HepG2 (cell line): ENCODE measurements around the gene MIA2. TPM values are rescaled to one million over a fixed set of nuclear protein-coding genes. Genes with fewer than 3 reads are reported as not detected.

ENCODE experiments used
- ATAC-seq: fragments of 200-7000 bp; cut with Tn5 transposase; 3 replicates; pipeline ENCODE4 v1.9.1; 2020; ENCODE audit warnings: mild to moderate bottlenecking, moderate library complexity
- BruUV-seq: library from RNA; stranded (reverse); fragments of 400-500 nt; replicated peaks from 2 replicates; lab custom pipeline; 2021; lab: Mats Ljungman, UMichigan
- CTCF ChIA-PET: fragments of 300-600 bp; formaldehyde crosslinking; extraction: SDS; loops from one replicate; lab custom pipeline; 2021; ENCODE audit warnings: low total read pairs, inconsistent platforms, low intra/inter-chr PET ratio; lab: Yijun Ruan, JAX
- POLR2A ChIA-PET: fragments of 350-600 bp; sonication (Branson Sonifier 250); formaldehyde crosslinking; loops from one replicate; lab custom pipeline; 2020; ENCODE audit warnings: antibody characterized with exemption, inconsistent platforms; lab: Yijun Ruan, JAX
- DNase-seq: peaks from one replicate; pipeline ENCODE4 v3.0.0-alpha.2; 2015; ENCODE audit warnings: low spot score
- FAIRE-seq: peaks from 3 replicates; lab custom pipeline; 2011; peaks lifted over from hg19 to GRCh38; lab: Jason Lieb, UNC
- H2AFZ ChIP-seq: one replicate; pipeline ENCODE4 v1.6.1; 2011; ENCODE audit warnings: low read length, inconsistent platforms
- H3K27ac ChIP-seq: fragments of 300-600 bp; 3 replicates; pipeline ENCODE4 v1.8.0; 2011; ENCODE audit warnings: mixed run types, mild to moderate bottlenecking, mixed read lengths, low read length, inconsistent platforms; ENCODE audit not compliant: insufficient read depth; ENCODE audit errors: extremely low read length
- H3K27me3 ChIP-seq, 2 experiments: fragments of 200-600 bp in 1 of 2; 2 replicates in 1 of 2; 3 replicates in 1 of 2; pipeline versions ENCODE4 v1.6.0 to v1.8.0; 2011; ENCODE audit warnings: low read length in 2 of 2, mild to moderate bottlenecking in 2 of 2, moderate library complexity in 2 of 2, inconsistent platforms in 1 of 2; ENCODE audit not compliant: insufficient read depth in 2 of 2, control insufficient read depth in 1 of 2
- H3K36me3 ChIP-seq, 2 experiments: fragments of 200-600 bp in 1 of 2; replicated peaks in 1 of 2; 2 replicates in 1 of 2; 3 replicates in 1 of 2; pipeline versions ENCODE4 v1.5.1 to v1.8.0; 2011; ENCODE audit warnings: low read length in 2 of 2, inconsistent platforms in 1 of 2; ENCODE audit not compliant: insufficient read depth in 2 of 2, control insufficient read depth in 1 of 2
- H3K4me1 ChIP-seq: 2 replicates; pipeline ENCODE4 v1.5.1; 2012; ENCODE audit warnings: low read length, inconsistent platforms; ENCODE audit not compliant: insufficient read depth
- H3K4me2 ChIP-seq: 2 replicates; pipeline ENCODE4 v1.6.0; 2011; ENCODE audit warnings: low read depth, low read length, inconsistent platforms
- H3K4me3 ChIP-seq, 3 experiments: fragments of 200-600 bp in 1 of 3; sonication (generic), shearing (Covaris generic) in 1 of 3; replicated peaks in 1 of 3; 2 replicates each; pipeline ENCODE4 v1.5.1; 2011 to 2016; ENCODE audit warnings: low read length in 3 of 3, inconsistent platforms in 2 of 3, low read depth in 2 of 3, mild to moderate bottlenecking in 2 of 3, control low read depth in 1 of 3, mixed read lengths in 1 of 3; ENCODE audit not compliant: insufficient read depth in 1 of 3
- H3K79me2 ChIP-seq: one replicate; pipeline ENCODE4 v1.6.1; 2011; ENCODE audit warnings: low read length, inconsistent platforms; ENCODE audit not compliant: insufficient read depth
- H3K9ac ChIP-seq: 2 replicates; pipeline ENCODE4 v1.6.0; 2011; ENCODE audit warnings: mild to moderate bottlenecking, low read depth, low read length, inconsistent platforms; ENCODE audit not compliant: insufficient read depth
- H3K9me3 ChIP-seq: 2 replicates; pipeline ENCODE4 v1.5.1; 2012; ENCODE audit warnings: mild to moderate bottlenecking, low read length
- H4K20me1 ChIP-seq: 2 replicates; pipeline ENCODE4 v1.6.0; 2011; ENCODE audit warnings: inconsistent platforms, mild to moderate bottlenecking, low read length, moderate library complexity; ENCODE audit not compliant: insufficient read depth
- ASH2L ChIP-seq: fragments of 300-600, 200-600 bp; sonication (generic); IDR thresholded peaks from 2 replicates; pipeline ENCODE4 v1.7.0; 2017; ENCODE audit warnings: low read depth, mild to moderate bottlenecking, moderate library complexity, mixed read lengths, low read length; ENCODE audit not compliant: insufficient read length
- KDM4B ChIP-seq: sonication (generic); formaldehyde crosslinking; IDR thresholded peaks from 2 replicates; pipeline ENCODE4 v1.4.0; 2020; ENCODE audit warnings: missing genetic modification reagents
- MXI1 ChIP-seq: IDR thresholded peaks from 3 replicates; pipeline ENCODE4 v1.6.1; 2012; ENCODE audit warnings: low read depth, low read length, inconsistent platforms, borderline replicate concordance
- NCOA1 ChIP-seq: sonication (generic); formaldehyde crosslinking; IDR thresholded peaks from 2 replicates; pipeline ENCODE4 v1.9.0; 2021; ENCODE audit warnings: missing genetic modification reagents
- NFE2 ChIP-seq: sonication (generic); formaldehyde crosslinking; IDR thresholded peaks from 2 replicates; pipeline ENCODE4 v1.4.0; 2020; ENCODE audit warnings: missing genetic modification reagents
- RFX3 ChIP-seq: IDR thresholded peaks from 2 replicates; pipeline ENCODE4 v1.6.1; 2016; ENCODE audit warnings: missing biosample characterization, missing genetic modification reagents
- ZBTB42 ChIP-seq: sonication (generic); formaldehyde crosslinking; IDR thresholded peaks from 2 replicates; pipeline ENCODE4 v1.5.0; 2020; ENCODE audit warnings: mild to moderate bottlenecking, missing genetic modification reagents
- ZFYVE20 ChIP-seq: sonication (generic); formaldehyde crosslinking; IDR thresholded peaks from 2 replicates; pipeline ENCODE4 v1.8.0; 2023; ENCODE audit warnings: low read depth, mild to moderate bottlenecking, moderate library complexity, missing genetic modification reagents, borderline replicate concordance
- ZNF333 ChIP-seq: sonication (generic); formaldehyde crosslinking; IDR thresholded peaks from 2 replicates; pipeline ENCODE4 v1.4.0; 2020; ENCODE audit warnings: mild to moderate bottlenecking, missing genetic modification reagents, borderline replicate concordance
- ZNF547 ChIP-seq: sonication (generic); formaldehyde crosslinking; IDR thresholded peaks from 2 replicates; pipeline ENCODE4 v1.5.1; 2020; ENCODE audit warnings: mild to moderate bottlenecking, missing genetic modification reagents
- ZSCAN9 ChIP-seq: IDR thresholded peaks from 2 replicates; pipeline ENCODE4 v1.6.1; 2016; ENCODE audit warnings: borderline replicate concordance
- WGBS: methylation state at CpG from one replicate; pipeline ENCODE4 v1.1.6; 2017; ENCODE audit warnings: low lambda C conversion rate; 5-methylcytosine and 5-hydroxymethylcytosine counted together
- in situ Hi-C: cut with HindIII; loops from 2 replicates; pipeline ENCODE4 v1.10.0; 2017; ENCODE audit warnings: low pct_unique_long_range_greater_than_20kb; ENCODE audit not compliant: extremely low pct_ligation_motif_present
- intact Hi-C: fragments of 100-400 bp; cut with micrococcal nuclease; formaldehyde crosslinking; loops from one replicate; pipeline ENCODE4 v1.10.0; 2022; ENCODE audit not compliant: unreplicated experiment
- polyA plus RNA-seq, 8 experiments: library from polyadenylated mRNA; depleted of rRNA in 3 of 8; stranded (reverse) in 7 of 8; unstranded in 1 of 8; fragments of >200 nt; fragmentation: Illumina TruSeq in 4 of 8; extraction: Trizol in 4 of 8; gene quantifications; 2 replicates each; pipeline versions ENCODE4 v1.2.1 to v1.2.3, GENCODE V29; 2011 to 2016; ENCODE audit warnings: low read depth in 4 of 8, missing spikeins in 1 of 8, mixed read lengths in 1 of 8; ENCODE audit not compliant: insufficient read depth in 1 of 8
- total RNA-seq, 5 experiments: library from RNA; depleted of rRNA; stranded (reverse); fragments of >200 nt; fragmentation: Illumina TruSeq; extraction: Trizol; gene quantifications; 2 replicates each; pipeline ENCODE4 v1.2.3, GENCODE V29; 2016; ENCODE audit warnings: low read depth in 1 of 5
- TF ChIP-seq, protein P1 (sequence below): sonication (generic); formaldehyde crosslinking; conservative IDR thresholded peaks from 2 replicates; pipeline ENCODE4 v1.8.0; 2022; ENCODE audit warnings: low read depth, missing genetic modification reagents

MIA2 gene
- total and polyA plus RNA-seq, 2 of the 13 experiments (the other 11 are each of a cell fraction or from before 2014, with no cell fraction given) = 134 to 158 TPM

DNA sequence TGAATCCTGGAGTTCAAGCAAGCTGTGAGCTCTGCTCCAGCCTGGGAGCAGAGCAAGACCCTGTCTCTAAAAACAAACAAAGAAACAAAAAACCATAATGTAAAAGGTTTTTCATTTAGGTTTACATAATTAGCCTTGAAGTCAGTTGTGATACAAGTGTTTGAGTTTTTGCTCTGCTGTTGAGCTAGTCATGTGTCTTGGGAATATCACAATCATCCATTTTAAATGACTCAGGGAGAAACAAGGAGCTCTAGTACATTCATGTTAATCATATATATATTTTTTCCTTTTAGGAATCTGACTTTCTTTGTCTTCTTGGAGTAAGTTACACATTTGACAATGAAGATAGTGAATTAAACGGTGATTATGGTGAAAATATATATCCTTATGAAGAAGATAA, 12.9 kb downstream of the MIA2 start:
- no TSS peak for BruUV-seq
- Histone ChIP-seq H3K4me2 (no peak overlapping the region), H3K27me3 (no peaks in the 10 kb centered on the region; a peak in 1 of 5 replicates), H3K9ac (no peak overlapping the region), H3K4me3 (no peak overlapping the region), H3K4me1 (peaks cover 2% of the 10 kb centered on the region; the same call in 1 of the 2 replicates), H4K20me1 (no peaks in the 10 kb centered on the region), H3K79me2 (no peaks in the 10 kb centered on the region), H2AFZ (no peak overlapping the region), H3K36me3 (peaks cover 21 to 22% of the 10 kb centered on the region in 2 experiments), H3K27ac (no peak overlapping the region), H3K9me3 (no peaks in the 10 kb centered on the region)
- in situ Hi-C loops (no loop called here), intact Hi-C loops (no loop called here)
- ATAC-seq (no peak), DNase-seq (no peak), FAIRE-seq (no peak)
- ChIA-PET POLR2A (interaction anchor here (0.6 to 4.0 kb wide), 3 partner anchors 14 to 59 kb away, joined by 3 to 25 read pairs (median 6); no protein-coding TSS in a partner anchor), CTCF (no interaction called here)
- 88% methylated on average over 1 of the region's 1 CpG for WGBS
- no peak for TF ChIP-seq ZNF333
- no peak for TF ChIP-seq RFX3 (CRISPR knock-in tag)
- no peak for TF ChIP-seq ASH2L
- TF ChIP-seq NFE2 = no peak
- no peak for TF ChIP-seq KDM4B (CRISPR knock-in tag)
- no peak for TF ChIP-seq NCOA1
- TF ChIP-seq ZNF547 (CRISPR knock-in tag) = no peak
- no peak for TF ChIP-seq MXI1
- no peak for TF ChIP-seq ZBTB42 (CRISPR knock-in tag)
- TF ChIP-seq ZFYVE20 (CRISPR knock-in tag) = no peak
- TF ChIP-seq, protein P1, sequence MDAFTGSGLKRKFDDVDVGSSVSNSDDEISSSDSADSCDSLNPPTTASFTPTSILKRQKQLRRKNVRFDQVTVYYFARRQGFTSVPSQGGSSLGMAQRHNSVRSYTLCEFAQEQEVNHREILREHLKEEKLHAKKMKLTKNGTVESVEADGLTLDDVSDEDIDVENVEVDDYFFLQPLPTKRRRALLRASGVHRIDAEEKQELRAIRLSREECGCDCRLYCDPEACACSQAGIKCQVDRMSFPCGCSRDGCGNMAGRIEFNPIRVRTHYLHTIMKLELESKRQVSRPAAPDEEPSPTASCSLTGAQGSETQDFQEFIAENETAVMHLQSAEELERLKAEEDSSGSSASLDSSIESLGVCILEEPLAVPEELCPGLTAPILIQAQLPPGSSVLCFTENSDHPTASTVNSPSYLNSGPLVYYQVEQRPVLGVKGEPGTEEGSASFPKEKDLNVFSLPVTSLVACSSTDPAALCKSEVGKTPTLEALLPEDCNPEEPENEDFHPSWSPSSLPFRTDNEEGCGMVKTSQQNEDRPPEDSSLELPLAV (CRISPR knock-in tag) = no peak
- TF ChIP-seq ZSCAN9 (CRISPR knock-in tag) = no peak
